NT2/D1 (cell line): ENCODE measurements around the gene DRGX.

Experiments used
- SUZ12 ChIP-seq: IDR thresholded peaks from 2 replicates; pipeline ENCODE4 v1.6.1; 2011; ENCODE audit not compliant: insufficient read length, insufficient read depth; ENCODE audit errors: extremely low read depth
- YY1 ChIP-seq: IDR thresholded peaks from 2 replicates; pipeline ENCODE4 v1.6.1; 2011; ENCODE audit not compliant: insufficient read length, insufficient read depth

- TF ChIP-seq SUZ12 (no peak), YY1 (no peak)
These were observed 46.5 kb downstream of the DRGX start for GRCh38 chr10:49349390-49349789.
